T47D (cell line): ENCODE measurements around the gene OR2T27.
"Not testable (repeated sequence)": the region's sequence is repeated elsewhere in the genome, so short reads cannot be mapped to it uniquely, and the experiment has no call there.

Experiments
- DNase-seq, 2 experiments: peaks; one replicate each; pipeline versions ENCODE4 v3.0.0 to v3.0.0-alpha.2; 2011 to 2012; ENCODE audit warnings: low read depth in 1 of 2, low spot score in 1 of 2
- JUND ChIP-seq: IDR thresholded peaks from 2 replicates; pipeline ENCODE4 v1.6.1; 2012; ENCODE audit warnings: low read depth
- in situ Hi-C: cut with HindIII; loops from 2 replicates; pipeline ENCODE4 v1.10.0; 2016; ENCODE audit warnings: low sequenced_read_pairs, low pct_unique_long_range_greater_than_20kb

The OR2T27 gene

DNA sequence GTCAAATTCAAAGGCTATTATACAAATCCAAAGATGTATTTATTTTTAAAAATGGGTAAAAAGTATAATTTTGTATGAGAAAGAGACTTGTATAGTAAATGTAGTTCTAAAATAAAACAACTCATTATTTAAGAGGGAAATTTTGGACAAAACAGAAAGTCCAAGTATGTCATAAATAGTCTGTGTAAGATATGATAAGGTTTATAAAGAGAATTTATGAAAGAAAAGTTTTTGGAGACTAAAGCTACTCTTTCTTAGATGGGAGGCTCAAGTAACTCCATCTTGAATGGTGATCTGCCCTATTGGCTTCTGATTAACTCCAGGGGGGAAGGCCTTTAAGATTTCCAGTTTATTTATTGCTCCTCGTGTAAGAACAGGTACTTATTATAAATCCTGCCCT, 14.7 kb upstream of the OR2T27 start:
- DNase-seq: peak in 1 of 2 experiments; percentile 32
- in situ Hi-C loops: no loop called here
- TF ChIP-seq JUND: no peak

GRCh38 chr1:248663453-248664328, 8.4 kb upstream of the OR2T27 start:
- in situ Hi-C loops, DNase-seq: not testable (repeated sequence)

- in situ Hi-C loops, DNase-seq: not testable (repeated sequence)
These were observed 1.5 kb upstream of the OR2T27 start for GRCh38 chr1:248656797-248657196.

GRCh38 chr1:248648770-248649536, 6.4 kb downstream of the OR2T27 start:
- DNase-seq, in situ Hi-C loops: not testable (repeated sequence)

DNA sequence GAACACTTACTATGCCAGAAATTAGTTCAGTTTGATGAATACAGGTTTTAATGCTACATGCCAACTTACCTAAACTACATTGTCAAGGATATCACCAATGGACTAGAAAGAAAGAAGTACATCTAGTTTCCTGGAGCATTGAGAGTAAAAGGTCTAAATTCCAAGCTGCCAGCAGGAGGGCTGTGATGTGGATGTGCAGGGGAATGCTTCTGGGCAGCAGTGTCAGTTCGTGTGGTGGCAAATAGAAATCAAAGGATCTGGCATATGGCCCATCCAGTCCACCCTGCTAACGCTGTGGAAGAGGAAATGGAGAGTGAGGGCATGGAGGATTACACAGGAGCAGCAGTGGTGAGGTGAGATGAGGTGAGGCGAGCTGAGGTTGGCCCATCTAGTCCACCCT, 10.2 kb downstream of the OR2T27 start, which contains the start of gene OR2T35:
Gene OR2T35 (minus strand): TSS at position 101 of the 400 bp plus-strand sequence. CDS start 6,020 bp downstream, outside the sequence.
- DNase-seq, in situ Hi-C loops: not testable (repeated sequence)

DNA sequence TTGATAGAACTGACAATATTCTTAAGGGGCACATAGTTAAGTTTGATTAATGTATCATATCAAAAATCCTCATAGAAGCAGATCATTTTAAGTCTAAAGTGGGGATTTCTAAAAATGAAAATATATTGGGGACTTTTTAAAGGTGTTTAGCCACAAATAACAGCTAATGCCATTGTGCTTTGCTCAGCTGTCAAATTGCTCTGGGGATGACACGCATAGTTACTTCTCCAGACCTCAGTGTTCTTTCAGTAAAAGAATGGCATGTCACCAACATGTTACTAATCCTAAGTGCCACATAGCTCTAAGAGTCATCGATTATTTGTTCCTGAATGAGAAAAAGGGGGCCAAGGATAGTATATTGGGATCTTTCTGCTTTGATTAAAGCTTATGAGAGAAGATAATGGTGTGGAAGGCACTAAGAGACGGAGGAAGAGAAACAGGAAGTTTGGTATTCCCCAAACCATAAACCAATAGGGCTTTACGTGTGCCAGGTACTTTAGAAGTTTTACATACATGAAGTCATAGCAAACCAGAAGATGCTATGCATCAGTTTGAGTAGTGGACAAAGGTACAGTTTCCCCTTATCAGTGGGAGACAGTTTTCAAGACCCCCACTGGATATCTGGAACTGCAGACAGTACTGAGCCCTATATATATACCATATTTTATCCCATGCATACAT, 12.2 kb downstream of the OR2T27 start:
- DNase-seq, in situ Hi-C loops: not testable (repeated sequence)

GRCh38 chr1:248641583-248641982, 13.7 kb downstream of the OR2T27 start:
- DNase-seq, in situ Hi-C loops: not testable (repeated sequence)

- DNase-seq, in situ Hi-C loops: not testable (repeated sequence)
These were observed 14.4 kb downstream of the OR2T27 start for GRCh38 chr1:248640906-248641305.

GRCh38 chr1:248639652-248640051, 15.7 kb downstream of the OR2T27 start:
- DNase-seq, in situ Hi-C loops: not testable (repeated sequence)

GRCh38 chr1:248636612-248637011, 18.7 kb downstream of the OR2T27 start:
- in situ Hi-C loops, DNase-seq: not testable (repeated sequence)

- DNase-seq, in situ Hi-C loops: not testable (repeated sequence)
These were observed 20.3 kb downstream of the OR2T27 start, which contains the start of gene OR2T11 for GRCh38 chr1:248634991-248635390. OR2T11 (minus strand) TSS chr1:248635091; CDS start chr1:248627128, 7,963 bp downstream.

- DNase-seq: no peak
- no peak for TF ChIP-seq JUND
- in situ Hi-C loops: no loop called here
These were observed 23.8 kb downstream of the OR2T27 start for GRCh38 chr1:248631354-248632008.
